ENCODE data around the gene SIGLEC15. TPM values are rescaled to one million over a fixed set of nuclear protein-coding genes. Genes with fewer than 3 reads are reported as not detected.

The SIGLEC15 gene
- total and polyA plus RNA-seq, 12 donors = 0.09 to 4.2 (median 0.31) TPM; not detected in 2

DNA sequence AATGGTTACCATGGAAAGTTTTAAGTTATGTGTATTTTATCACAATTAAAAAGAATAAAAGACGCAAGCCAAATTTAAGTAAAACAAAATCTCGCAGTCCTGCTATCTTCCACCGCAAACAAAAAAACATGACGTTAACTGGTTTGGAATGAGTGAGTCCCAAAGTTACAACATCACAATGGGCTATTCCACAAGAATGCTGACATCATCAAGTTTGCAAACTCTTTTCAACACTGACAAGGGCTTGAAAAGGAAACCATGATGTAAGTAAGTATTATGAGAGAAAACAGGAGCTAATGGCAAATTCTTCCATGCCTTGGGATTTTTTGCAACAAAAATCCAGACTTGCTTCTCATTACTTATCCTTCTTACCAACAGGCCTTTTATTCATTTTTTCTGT, 31.1 kb downstream of the SIGLEC15 start:
- H3K4me1 ChIP-seq (replicated peaks in 1 of 2) = no peaks in the 10 kb centered on the region
- no peak overlapping the region for H3K4me3 ChIP-seq
- 84 to 93% (median 92%) methylated on average over 4 of the region's 4 CpGs for WGBS, 4 donors
- H3K36me3 ChIP-seq (replicated peaks in 1 of 2) = peaks cover 0 to 73% of the 10 kb centered on the region in 2 donors
- H3K9me3 ChIP-seq (replicated peaks in 1 of 3) = no peaks in the 10 kb centered on the region
- intact Hi-C loops (cut with DNase I) = no loop called here
- no peak for DNase-seq
- TF ChIP-seq CTCF (IDR thresholded peaks at IDR 0.05) = no peak
- no peak for TF ChIP-seq POLR2A (IDR thresholded peaks at IDR 0.05)
- no peak overlapping the region for H3K27ac ChIP-seq
- H3K27me3 ChIP-seq = no peaks in the 10 kb centered on the region

GRCh38 chr18:45859334-45859733, 33.9 kb downstream of the SIGLEC15 start:
- Histone ChIP-seq H3K27ac (no peak overlapping the region), H3K36me3 (replicated peaks in 1 of 2) (peaks cover 0 to 71% of the 10 kb centered on the region in 2 donors), H3K27me3 (no peaks in the 10 kb centered on the region), H3K4me1 (replicated peaks in 1 of 2) (no peaks in the 10 kb centered on the region), H3K9me3 (replicated peaks in 1 of 3) (no peaks in the 10 kb centered on the region), H3K4me3 (no peak overlapping the region)
- intact Hi-C loops (cut with DNase I) = no loop called here
- 94 to 98% (median 96%) methylated on average over 3 of the region's 3 CpGs for WGBS, 4 donors
- TF ChIP-seq POLR2A (IDR thresholded peaks at IDR 0.05) (no peak), CTCF (IDR thresholded peaks at IDR 0.05) (no peak)
- DNase-seq = no peak

GRCh38 chr18:45860492-45860891, 35.0 kb downstream of the SIGLEC15 start:
- Histone ChIP-seq H3K36me3 (replicated peaks in 1 of 2) (peaks cover 0 to 70% of the 10 kb centered on the region in 2 donors), H3K27me3 (no peaks in the 10 kb centered on the region), H3K4me3 (no peak overlapping the region), H3K4me1 (replicated peaks in 1 of 2) (no peaks in the 10 kb centered on the region), H3K9me3 (replicated peaks in 1 of 3) (no peaks in the 10 kb centered on the region), H3K27ac (no peak overlapping the region)
- 73 to 99% (median 89%) methylated on average over 4 of the region's 4 CpGs for WGBS, 4 donors
- intact Hi-C loops (cut with DNase I) = no loop called here
- TF ChIP-seq CTCF (IDR thresholded peaks at IDR 0.05) (no peak), POLR2A (IDR thresholded peaks at IDR 0.05) (no peak)
- no peak for DNase-seq

- Histone ChIP-seq H3K27me3 (no peaks in the 10 kb centered on the region), H3K4me3 (no peak overlapping the region), H3K36me3 (replicated peaks in 1 of 2) (peaks cover 0 to 70% of the 10 kb centered on the region in 2 donors), H3K27ac (no peak overlapping the region), H3K4me1 (replicated peaks in 1 of 2) (no peaks in the 10 kb centered on the region), H3K9me3 (replicated peaks in 1 of 3) (no peaks in the 10 kb centered on the region)
- intact Hi-C loops (cut with DNase I) = no loop called here
- TF ChIP-seq POLR2A (IDR thresholded peaks at IDR 0.05) = no peak
- 70 to 85% (median 84%) methylated on average over 3 of the region's 3 CpGs for WGBS, 4 donors
- DNase-seq = no peak
These were observed 35.5 kb downstream of the SIGLEC15 start for GRCh38 chr18:45860971-45861370.

DNA sequence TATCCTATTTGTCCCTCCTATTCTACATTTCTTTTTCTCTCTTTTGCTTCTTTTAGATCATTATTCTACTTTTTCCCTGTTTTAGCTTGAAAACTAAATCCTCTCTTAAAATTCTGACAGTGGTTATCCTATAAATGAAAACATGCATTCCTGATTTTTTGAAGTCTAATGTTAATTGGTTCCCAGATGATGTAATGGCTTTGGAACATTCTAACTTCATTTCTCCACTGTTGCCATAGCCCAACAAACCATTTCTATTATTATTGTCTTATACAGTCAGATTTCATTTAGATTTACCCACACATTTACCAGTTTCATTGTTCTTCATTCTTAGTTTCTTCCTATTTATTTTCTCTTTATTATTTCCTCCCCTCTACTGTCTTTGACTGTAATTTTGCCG, 36.5 kb downstream of the SIGLEC15 start:
- Histone ChIP-seq H3K4me3 (no peak overlapping the region), H3K36me3 (replicated peaks in 1 of 2) (peaks cover 0 to 73% of the 10 kb centered on the region in 2 donors), H3K9me3 (replicated peaks in 1 of 3) (no peaks in the 10 kb centered on the region), H3K27me3 (no peaks in the 10 kb centered on the region), H3K4me1 (replicated peaks in 1 of 2) (no peaks in the 10 kb centered on the region), H3K27ac (no peak overlapping the region)
- TF ChIP-seq POLR2A (IDR thresholded peaks at IDR 0.05) (no peak), CTCF (IDR thresholded peaks at IDR 0.05) (no peak)
- DNase-seq = no peak
- 98 to 100% (median 98%) methylated on average over 1 of the region's 1 CpG for WGBS, 4 donors
- intact Hi-C loops (cut with DNase I) = no loop called here
